Body of pancreas (tissue), 4 donors: Measurements from ENCODE around the gene EML4. TPM values are rescaled to one million over a fixed set of nuclear protein-coding genes. Genes with fewer than 3 reads are reported as not detected.
"Not testable (repeated sequence)": the region's sequence is repeated elsewhere in the genome, so short reads cannot be mapped to it uniquely, and the experiment has no call there.

Experiments
- ATAC-seq: fragments of 150-250 bp; one replicate; pipeline ENCODE4 v1.9.1; 2016
- DNase-seq, 4 donors: peaks; one replicate each; pipeline ENCODE4 v3.0.0-alpha.2; 2019
- H3K27ac ChIP-seq, 4 donors: fragments of 200-600 bp; sonication (generic); 1 replicate in 3 of 4; 2 replicates in 1 of 4; pipeline versions ENCODE4 v1.5.1 to v1.6.1; 2016 to 2019; ENCODE audit warnings: mild to moderate bottlenecking in 1 of 4, mixed read lengths in 1 of 4, moderate library complexity in 1 of 4
- H3K27me3 ChIP-seq, 2 donors: fragments of 200-600 bp; sonication (generic); one replicate each; pipeline ENCODE4 v1.6.0; 2016; ENCODE audit warnings: mild to moderate bottlenecking in 1 of 2
- H3K36me3 ChIP-seq, 2 donors: fragments of 200-600 bp; sonication (generic); replicated peaks in 1 of 2; 2 replicates each; pipeline ENCODE4 v1.5.1; 2016; ENCODE audit warnings: low read depth in 2 of 2; ENCODE audit not compliant: insufficient read depth in 1 of 2
- H3K4me1 ChIP-seq: fragments of 200-600 bp; sonication (generic); one replicate; pipeline ENCODE4 v1.6.0; 2016
- H3K4me3 ChIP-seq, 2 donors: fragments of 200-600 bp; sonication (generic); 1 replicate in 1 of 2; 2 replicates in 1 of 2; pipeline ENCODE4 v1.5.1; 2016 to 2019
- H3K9me3 ChIP-seq, 3 donors: fragments of 200-600 bp; sonication (generic); 1 replicate in 2 of 3; 2 replicates in 1 of 3; pipeline ENCODE4 v1.5.1; 2016
- POLR2A ChIP-seq, 3 donors: fragments of 450-650 bp; IDR thresholded peaks; one replicate each; pipeline ENCODE4 v1.6.1; 2016; ENCODE audit warnings: antibody characterized with exemption in 3 of 3, mild to moderate bottlenecking in 2 of 3
- WGBS, 2 donors: methylation state at CpG; one replicate each; pipeline ENCODE4 v1.1.5; 2017; 5-methylcytosine and 5-hydroxymethylcytosine counted together
- intact Hi-C: fragments of 100-400 bp; cut with DNase I; formaldehyde crosslinking; loops from one replicate; pipeline ENCODE4 v1.15.1; 2023
- total RNA-seq, 2 donors: library from RNA; depleted of rRNA; stranded (reverse); fragments of >200 nt; gene quantifications; one replicate each; pipeline ENCODE4 v1.1.0, GENCODE V29; 2016
- TF ChIP-seq, protein P1 (sequence below), 7 experiments: fragments of 450-650 bp in 4 of 7; fragments of 200-600 bp in 3 of 7; sonication (generic) in 3 of 7; IDR thresholded peaks; one replicate each; pipeline ENCODE4 v1.5.1; 2016 to 2019; ENCODE audit warnings: antibody characterized with exemption in 7 of 7

Gene EML4
- total RNA-seq, 2 donors from 2014 or later = 37.4 to 39.9 TPM

DNA sequence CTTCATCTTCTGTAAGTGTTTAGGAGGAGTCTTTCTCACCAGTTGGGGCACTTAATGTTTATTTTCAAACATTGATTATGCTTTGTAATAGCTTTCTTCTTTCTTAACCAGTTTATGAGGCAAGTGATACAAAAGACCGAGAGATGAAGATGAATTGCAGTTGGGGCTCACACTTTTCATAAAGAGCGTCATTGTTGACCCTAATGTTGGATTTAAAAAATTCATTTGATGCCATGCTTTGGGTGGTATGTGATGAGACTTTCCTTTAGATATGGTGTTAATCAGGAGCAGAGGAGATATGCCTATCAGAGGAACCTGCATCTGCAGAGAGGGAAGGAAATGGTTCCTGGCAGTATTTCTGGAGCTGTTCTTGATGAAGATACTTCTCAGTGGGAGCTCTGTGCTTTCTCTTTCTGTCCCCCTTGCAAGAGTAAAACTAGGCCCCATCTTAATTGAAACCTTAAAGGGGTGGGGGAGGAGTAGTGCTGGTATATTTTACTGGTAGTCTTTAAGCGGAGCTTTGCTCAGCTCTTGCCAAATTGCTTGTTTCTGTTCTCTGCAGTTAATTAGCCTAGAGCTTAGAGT lies 2.3 kb downstream of the EML4 start:
- TF ChIP-seq, protein P1, sequence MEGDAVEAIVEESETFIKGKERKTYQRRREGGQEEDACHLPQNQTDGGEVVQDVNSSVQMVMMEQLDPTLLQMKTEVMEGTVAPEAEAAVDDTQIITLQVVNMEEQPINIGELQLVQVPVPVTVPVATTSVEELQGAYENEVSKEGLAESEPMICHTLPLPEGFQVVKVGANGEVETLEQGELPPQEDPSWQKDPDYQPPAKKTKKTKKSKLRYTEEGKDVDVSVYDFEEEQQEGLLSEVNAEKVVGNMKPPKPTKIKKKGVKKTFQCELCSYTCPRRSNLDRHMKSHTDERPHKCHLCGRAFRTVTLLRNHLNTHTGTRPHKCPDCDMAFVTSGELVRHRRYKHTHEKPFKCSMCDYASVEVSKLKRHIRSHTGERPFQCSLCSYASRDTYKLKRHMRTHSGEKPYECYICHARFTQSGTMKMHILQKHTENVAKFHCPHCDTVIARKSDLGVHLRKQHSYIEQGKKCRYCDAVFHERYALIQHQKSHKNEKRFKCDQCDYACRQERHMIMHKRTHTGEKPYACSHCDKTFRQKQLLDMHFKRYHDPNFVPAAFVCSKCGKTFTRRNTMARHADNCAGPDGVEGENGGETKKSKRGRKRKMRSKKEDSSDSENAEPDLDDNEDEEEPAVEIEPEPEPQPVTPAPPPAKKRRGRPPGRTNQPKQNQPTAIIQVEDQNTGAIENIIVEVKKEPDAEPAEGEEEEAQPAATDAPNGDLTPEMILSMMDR (IDR thresholded peaks at IDR 0.05) = no peak
- no peak for TF ChIP-seq POLR2A (IDR thresholded peaks at IDR 0.05)
- ATAC-seq (no peak), DNase-seq (no peak)
- Histone ChIP-seq H3K9me3 (no peaks in the 10 kb centered on the region), H3K4me1 (peaks cover 40% of the 10 kb centered on the region), H3K36me3 (no peaks in the 10 kb centered on the region), H3K27ac (peak overlapping the region; percentile 0 to 96 (median 91)), H3K4me3 (no peak overlapping the region), H3K27me3 (no peaks in the 10 kb centered on the region)
- WGBS, 2 donors = 21 to 26% methylated on average over 3 of the region's 3 CpGs
- intact Hi-C loops = no loop called here

DNA sequence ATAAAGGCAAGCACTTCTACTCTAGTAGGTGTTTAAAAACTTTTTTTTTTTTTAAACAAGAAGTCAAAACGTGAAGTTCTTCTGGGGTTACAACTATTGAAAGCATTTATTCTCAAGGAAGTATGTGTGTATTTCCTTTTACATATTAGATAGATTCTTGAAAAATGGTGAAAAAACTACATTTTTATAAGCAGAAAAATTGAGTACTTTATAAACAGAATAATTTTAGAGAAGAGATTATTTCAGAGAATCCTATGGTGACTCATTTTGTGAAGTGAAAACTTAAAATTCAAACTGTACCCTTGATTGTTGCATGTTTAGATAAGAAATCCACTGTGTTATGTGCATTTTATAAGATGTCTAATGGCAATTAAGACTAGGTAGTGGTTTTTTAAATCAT lies 2.9 kb downstream of the EML4 start:
- ATAC-seq = no peak
- peaks cover 40% of the 10 kb centered on the region for H3K4me1 ChIP-seq
- intact Hi-C loops = no loop called here
- WGBS, 2 donors = 2 to 4% methylated on average over 1 of the region's 1 CpG
- H3K9me3 ChIP-seq = no peaks in the 10 kb centered on the region
- DNase-seq = no peak
- H3K36me3 ChIP-seq = no peaks in the 10 kb centered on the region
- peak overlapping the region in 3 of 4 donors; percentile 87 to 96 (median 95) for H3K27ac ChIP-seq
- TF ChIP-seq POLR2A (IDR thresholded peaks at IDR 0.05) = no peak
- TF ChIP-seq, protein P1 (IDR thresholded peaks at IDR 0.05) = no peak
- H3K4me3 ChIP-seq = no peak overlapping the region
- H3K27me3 ChIP-seq = no peaks in the 10 kb centered on the region

DNA sequence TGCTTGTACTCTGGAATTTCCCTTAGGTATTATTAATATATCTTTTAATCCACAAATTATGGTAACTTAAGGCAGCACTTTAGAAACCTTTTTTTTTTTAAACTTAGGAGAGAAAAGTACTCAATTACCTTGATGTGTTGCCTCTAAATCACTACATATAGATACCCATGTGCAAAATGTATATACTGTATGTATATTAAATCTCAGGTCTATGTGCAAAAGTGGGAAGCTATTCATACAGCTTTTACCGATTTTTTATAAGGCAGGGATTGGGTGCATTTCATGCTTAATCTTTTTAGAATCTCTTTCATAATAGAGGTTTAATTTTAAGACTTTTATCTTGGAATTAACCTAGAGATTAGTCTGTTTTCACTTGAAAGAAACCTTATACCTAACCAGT lies 3.4 kb downstream of the EML4 start:
- 14 to 18% methylated on average over 1 of the region's 1 CpG for WGBS, 2 donors
- Histone ChIP-seq H3K9me3 (no peaks in the 10 kb centered on the region), H3K4me3 (no peak overlapping the region), H3K4me1 (peaks cover 40% of the 10 kb centered on the region), H3K36me3 (no peaks in the 10 kb centered on the region), H3K27me3 (no peaks in the 10 kb centered on the region), H3K27ac (peak overlapping the region in 2 of 4 donors; percentile 95 to 96)
- no peak for ATAC-seq
- TF ChIP-seq POLR2A (IDR thresholded peaks at IDR 0.05) = no peak
- TF ChIP-seq, protein P1 (IDR thresholded peaks at IDR 0.05) = no peak
- intact Hi-C loops = no loop called here
- DNase-seq = no peak

DNA sequence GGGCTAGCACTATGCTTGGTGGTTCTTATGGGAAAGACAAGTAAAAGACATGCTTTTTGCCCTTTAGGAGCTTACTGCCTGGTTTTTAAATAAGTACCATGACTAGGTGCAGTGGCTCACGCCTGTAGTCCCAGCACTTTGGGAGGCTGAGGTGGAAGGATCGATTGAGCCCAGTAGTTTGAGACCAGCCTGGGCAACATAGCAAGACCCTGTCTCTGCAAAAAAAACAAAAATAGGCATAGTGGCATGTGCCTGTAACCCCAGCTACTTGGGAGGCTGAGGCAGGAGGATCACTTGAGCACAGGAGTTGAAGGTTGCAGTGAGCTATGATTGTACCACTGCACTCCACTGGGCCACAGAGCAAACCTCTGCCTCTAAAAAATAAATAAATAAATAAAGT lies 4.3 kb downstream of the EML4 start:
- Histone ChIP-seq H3K4me1 (peaks cover 45% of the 10 kb centered on the region), H3K27ac (peak overlapping the region in 1 of 4 donors; percentile 96)
- H3K9me3 ChIP-seq, H3K36me3 ChIP-seq, DNase-seq, ATAC-seq, intact Hi-C loops, H3K27me3 ChIP-seq, H3K4me3 ChIP-seq: not testable (repeated sequence)
- WGBS, 2 donors = 87 to 91% methylated on average over 2 of the region's 2 CpGs

DNA sequence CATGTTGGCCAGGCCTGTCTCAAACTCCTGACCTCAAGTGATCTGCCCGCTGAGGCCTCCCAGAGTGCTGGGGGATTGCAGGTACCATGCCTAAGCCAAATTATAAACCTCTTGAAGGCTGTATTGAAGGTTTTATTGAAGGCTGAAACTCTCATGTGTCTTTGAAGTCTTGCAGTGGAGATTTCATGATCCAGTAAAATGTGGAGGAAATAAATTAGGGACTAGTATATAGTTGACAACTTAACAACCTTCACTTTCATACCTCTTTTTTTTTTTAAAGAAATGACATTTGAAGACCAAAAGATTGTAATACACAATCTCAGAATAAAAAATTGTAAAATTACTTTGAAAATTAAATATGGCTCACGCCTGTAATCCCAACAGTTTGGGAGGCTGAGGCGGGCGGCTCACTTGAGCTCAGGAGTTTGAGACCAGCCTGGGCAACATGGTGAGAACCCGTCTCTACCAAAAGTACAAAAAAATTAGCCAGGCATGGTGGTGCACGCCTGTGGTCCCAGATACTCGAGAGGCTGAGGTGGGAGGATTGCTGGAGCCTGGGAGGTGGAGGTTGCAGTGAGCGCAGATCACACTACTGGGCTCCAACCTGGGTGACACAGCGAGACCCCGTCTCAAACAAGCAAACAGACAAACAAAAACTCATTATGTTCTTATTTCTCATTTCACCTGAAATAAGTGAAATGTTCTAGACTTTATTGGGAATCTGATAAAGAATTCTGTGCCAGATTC lies 8.0 kb downstream of the EML4 start:
- intact Hi-C loops = no loop called here
- DNase-seq = no peak
- H3K36me3 ChIP-seq = no peaks in the 10 kb centered on the region
- ATAC-seq = no peak
- TF ChIP-seq POLR2A (IDR thresholded peaks at IDR 0.05) = no peak
- TF ChIP-seq, protein P1 (IDR thresholded peaks at IDR 0.05) = no peak
- no peaks in the 10 kb centered on the region for H3K9me3 ChIP-seq
- H3K4me3 ChIP-seq = no peak overlapping the region
- 93 to 95% methylated on average over 10 of the region's 10 CpGs for WGBS, 2 donors
- H3K4me1 ChIP-seq = peaks cover 42% of the 10 kb centered on the region
- H3K27ac ChIP-seq = no peak overlapping the region
- H3K27me3 ChIP-seq = no peaks in the 10 kb centered on the region
